Measurements from ENCODE around the gene TNS3. TPM values are rescaled to one million over a fixed set of nuclear protein-coding genes. Genes with fewer than 3 reads are reported as not detected.

Gene TNS3
- total RNA-seq, 1 donor from 2014 or later, result 120 TPM

- Mint-ChIP-seq H3K27me3 (no peaks in the 10 kb centered on the region), H3K27ac (no peak overlapping the region), H3K4me1 (ENCODE audit: low read depth) (peaks cover 21% of the 10 kb centered on the region)
Observed at GRCh38 chr7:47601881-47602249, 20.0 kb upstream of the TNS3 start.

GRCh38 chr7:47601119-47601880 is 19.4 kb upstream of the TNS3 start:
- H3K9me3 Mint-ChIP-seq (ENCODE audit: low read depth), result peaks cover 19% of the 10 kb centered on the region
- no peak overlapping the region for H3K27ac Mint-ChIP-seq
- peaks cover 21% of the 10 kb centered on the region for H3K4me1 Mint-ChIP-seq (ENCODE audit: low read depth)
- H3K27me3 Mint-ChIP-seq, result no peaks in the 10 kb centered on the region
- no peak for DNase-seq (ENCODE audit: low spot score, unreplicated experiment)
- no peak for TF ChIP-seq CTCF (IDR thresholded peaks at IDR 0.05; ENCODE audit: unreplicated experiment)
- H3K4me3 Mint-ChIP-seq (ENCODE audit: low read depth), result no peak overlapping the region
- H3K36me3 Mint-ChIP-seq (ENCODE audit: insufficient read depth), result peaks cover 4% of the 10 kb centered on the region

More at GRCh38 chr7:47601881-47602249, 20.0 kb upstream of the TNS3 start:
- DNase-seq (ENCODE audit: low spot score, unreplicated experiment), result no peak
- no peak overlapping the region for H3K4me3 Mint-ChIP-seq (ENCODE audit: low read depth)
- H3K36me3 Mint-ChIP-seq (ENCODE audit: insufficient read depth), result peaks cover 4% of the 10 kb centered on the region
- TF ChIP-seq CTCF (IDR thresholded peaks at IDR 0.05; ENCODE audit: unreplicated experiment), result no peak
- peaks cover 19% of the 10 kb centered on the region for H3K9me3 Mint-ChIP-seq (ENCODE audit: low read depth)

GRCh38 chr7:47600199-47601118 is 18.5 kb upstream of the TNS3 start:
- H3K36me3 Mint-ChIP-seq (ENCODE audit: insufficient read depth), result peaks cover 4% of the 10 kb centered on the region
- peaks cover 19% of the 10 kb centered on the region for H3K9me3 Mint-ChIP-seq (ENCODE audit: low read depth)
- peaks cover 21% of the 10 kb centered on the region for H3K4me1 Mint-ChIP-seq (ENCODE audit: low read depth)
- TF ChIP-seq CTCF (IDR thresholded peaks at IDR 0.05; ENCODE audit: unreplicated experiment), result no peak
- no peaks in the 10 kb centered on the region for H3K27me3 Mint-ChIP-seq
- no peak overlapping the region for H3K27ac Mint-ChIP-seq
- DNase-seq (ENCODE audit: low spot score, unreplicated experiment), result no peak
- H3K4me3 Mint-ChIP-seq (ENCODE audit: low read depth), result no peak overlapping the region

GRCh38 chr7:47597379-47597778 is 15.5 kb upstream of the TNS3 start:
- no peak for TF ChIP-seq CTCF (IDR thresholded peaks at IDR 0.05; ENCODE audit: unreplicated experiment)
- Mint-ChIP-seq H3K9me3 (ENCODE audit: low read depth) (peaks cover 15% of the 10 kb centered on the region), H3K4me3 (ENCODE audit: low read depth) (no peak overlapping the region), H3K27me3 (no peaks in the 10 kb centered on the region), H3K4me1 (ENCODE audit: low read depth) (peaks cover 18% of the 10 kb centered on the region), H3K27ac (no peak overlapping the region), H3K36me3 (ENCODE audit: insufficient read depth) (peaks cover 4% of the 10 kb centered on the region)
- no peak for DNase-seq (ENCODE audit: low spot score, unreplicated experiment)

GRCh38 chr7:47596502-47597202 is 14.7 kb upstream of the TNS3 start:
- no peak for DNase-seq (ENCODE audit: low spot score, unreplicated experiment)
- Mint-ChIP-seq H3K9me3 (ENCODE audit: low read depth) (peaks cover 15% of the 10 kb centered on the region), H3K36me3 (ENCODE audit: insufficient read depth) (peaks cover 4% of the 10 kb centered on the region), H3K4me1 (ENCODE audit: low read depth) (peaks cover 21% of the 10 kb centered on the region), H3K4me3 (ENCODE audit: low read depth) (no peak overlapping the region), H3K27ac (no peak overlapping the region), H3K27me3 (no peaks in the 10 kb centered on the region)
- TF ChIP-seq CTCF (IDR thresholded peaks at IDR 0.05; ENCODE audit: unreplicated experiment), result no peak

Data from progenitor cell of endocrine pancreas (in vitro differentiated cells).